Cardiac muscle cell (in vitro differentiated cells and primary cell): ENCODE data around the gene GALP. TPM values are rescaled to one million over a fixed set of nuclear protein-coding genes. Genes with fewer than 3 reads are reported as not detected.
"Not testable (repeated sequence)": the region's sequence is repeated elsewhere in the genome, so short reads cannot be mapped to it uniquely, and the experiment has no call there.

Source experiments
- DNase-seq, 2 donors: peaks; one replicate each; pipeline versions ENCODE4 v3.0.0 to v3.0.0-alpha.2; 2010 to 2017; ENCODE audit warnings: low read depth in 1 of 2, low spot score in 1 of 2
- H3K27ac ChIP-seq: fragments of 200-600 bp; sonication (generic); 2 replicates; pipeline ENCODE4 v1.5.1; 2016
- H3K27me3 ChIP-seq: fragments of 200-600 bp; sonication (generic); 2 replicates; pipeline ENCODE4 v1.6.0; 2016; ENCODE audit warnings: control low read depth
- H3K36me3 ChIP-seq: fragments of 200-600 bp; sonication (generic); 2 replicates; pipeline ENCODE4 v1.5.1; 2016; ENCODE audit warnings: control low read depth
- H3K4me1 ChIP-seq: fragments of 200-600 bp; sonication (generic); 2 replicates; pipeline ENCODE4 v1.8.1; 2017; ENCODE audit warnings: low read depth, mild to moderate bottlenecking, mixed run types
- H3K4me3 ChIP-seq: fragments of 200-600 bp; sonication (generic); 2 replicates; pipeline ENCODE4 v1.5.1; 2016; ENCODE audit warnings: mild to moderate bottlenecking
- H3K9me3 ChIP-seq: fragments of 200-600 bp; sonication (generic); 2 replicates; pipeline ENCODE4 v1.5.1; 2017; ENCODE audit warnings: low read depth, mild to moderate bottlenecking, control low read depth
- polyA plus RNA-seq: library from polyadenylated mRNA; unstranded; fragments of >200 nt; fragmentation: Nextera tagmentation; extraction: Ambion mirVana; gene quantifications from 2 replicates; pipeline ENCODE4 v1.2.1, GENCODE V29; 2016
- total RNA-seq: library from RNA; depleted of rRNA; stranded (reverse); fragments of >200 nt; gene quantifications from 2 replicates; pipeline ENCODE4 v1.2.3, GENCODE V29; 2016
- TF ChIP-seq, protein P1 (sequence below): IDR thresholded peaks from 2 replicates; pipeline ENCODE4 v1.5.1; 2012; ENCODE audit warnings: low read depth, mild to moderate bottlenecking, low read length

GALP gene
- total and polyA plus RNA-seq, 2 experiments from 2014 or later, result 0.21 TPM; not detected in 1

DNA sequence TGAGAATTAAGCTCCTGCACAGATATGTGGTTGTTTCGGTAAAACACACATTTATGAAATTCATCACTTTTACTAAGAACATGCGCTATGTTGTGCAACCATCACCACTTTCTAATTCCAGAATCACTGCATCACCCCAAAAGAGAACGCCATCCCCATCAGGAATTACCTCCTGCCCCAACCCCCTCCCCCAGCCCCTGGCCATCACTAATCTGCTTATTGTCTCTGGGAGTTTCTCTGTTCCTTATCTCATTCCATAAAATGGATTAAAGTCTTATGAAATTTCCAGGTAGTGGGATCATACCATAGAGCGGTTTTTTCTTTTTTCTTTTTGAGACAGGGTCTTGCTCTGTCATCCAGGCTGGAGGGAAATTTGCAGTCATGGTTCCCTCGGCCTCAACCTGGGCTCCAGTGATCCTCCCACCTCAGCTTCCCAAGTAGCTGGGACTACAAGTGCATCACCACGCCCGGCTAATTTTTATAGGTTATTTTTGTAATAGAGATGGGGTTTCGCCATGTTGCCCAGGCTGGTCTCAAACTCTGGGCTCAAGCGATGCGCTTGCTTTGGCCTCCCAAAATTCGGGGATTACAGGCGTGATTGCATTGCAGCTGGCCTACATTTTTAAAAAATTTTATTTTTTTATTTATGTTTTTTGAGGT is 18.3 kb downstream of the GALP start:
- Histone ChIP-seq H3K9me3 (no peaks in the 10 kb centered on the region), H3K4me3 (no peak overlapping the region), H3K27ac (no peak overlapping the region), H3K4me1 (no peaks in the 10 kb centered on the region), H3K36me3 (no peaks in the 10 kb centered on the region), H3K27me3 (no peaks in the 10 kb centered on the region)
- no peak for DNase-seq
- TF ChIP-seq, protein P1, sequence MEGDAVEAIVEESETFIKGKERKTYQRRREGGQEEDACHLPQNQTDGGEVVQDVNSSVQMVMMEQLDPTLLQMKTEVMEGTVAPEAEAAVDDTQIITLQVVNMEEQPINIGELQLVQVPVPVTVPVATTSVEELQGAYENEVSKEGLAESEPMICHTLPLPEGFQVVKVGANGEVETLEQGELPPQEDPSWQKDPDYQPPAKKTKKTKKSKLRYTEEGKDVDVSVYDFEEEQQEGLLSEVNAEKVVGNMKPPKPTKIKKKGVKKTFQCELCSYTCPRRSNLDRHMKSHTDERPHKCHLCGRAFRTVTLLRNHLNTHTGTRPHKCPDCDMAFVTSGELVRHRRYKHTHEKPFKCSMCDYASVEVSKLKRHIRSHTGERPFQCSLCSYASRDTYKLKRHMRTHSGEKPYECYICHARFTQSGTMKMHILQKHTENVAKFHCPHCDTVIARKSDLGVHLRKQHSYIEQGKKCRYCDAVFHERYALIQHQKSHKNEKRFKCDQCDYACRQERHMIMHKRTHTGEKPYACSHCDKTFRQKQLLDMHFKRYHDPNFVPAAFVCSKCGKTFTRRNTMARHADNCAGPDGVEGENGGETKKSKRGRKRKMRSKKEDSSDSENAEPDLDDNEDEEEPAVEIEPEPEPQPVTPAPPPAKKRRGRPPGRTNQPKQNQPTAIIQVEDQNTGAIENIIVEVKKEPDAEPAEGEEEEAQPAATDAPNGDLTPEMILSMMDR, result no peak

DNA sequence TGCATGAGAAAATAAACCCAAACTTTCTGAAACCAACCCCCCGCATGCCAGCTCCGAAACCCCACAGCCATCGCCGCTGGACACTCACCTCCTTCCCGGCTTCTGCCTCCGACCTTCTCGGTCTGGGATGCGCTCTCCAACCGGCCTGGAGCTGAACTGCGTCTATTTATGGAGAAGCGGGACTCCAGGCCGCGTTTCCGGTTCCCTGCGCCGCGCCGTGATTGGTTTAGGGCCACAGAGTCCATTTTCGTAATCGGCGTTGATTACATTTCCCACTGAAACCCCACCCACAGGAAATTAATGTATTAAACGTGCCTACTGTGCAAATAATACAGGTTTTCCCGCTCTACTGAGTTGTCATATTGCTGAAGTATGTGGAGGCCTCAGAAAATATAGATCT is 21.8 kb downstream of the GALP start, which contains the start of gene ZSCAN5B:
TSS of gene ZSCAN5B (minus strand) at position 138 of the 400 bp plus-strand sequence. CDS start 4,731 bp downstream, outside the sequence.
- not testable (repeated sequence) for H3K36me3 ChIP-seq, H3K27ac ChIP-seq, H3K9me3 ChIP-seq, H3K27me3 ChIP-seq, DNase-seq, H3K4me1 ChIP-seq, H3K4me3 ChIP-seq

DNA sequence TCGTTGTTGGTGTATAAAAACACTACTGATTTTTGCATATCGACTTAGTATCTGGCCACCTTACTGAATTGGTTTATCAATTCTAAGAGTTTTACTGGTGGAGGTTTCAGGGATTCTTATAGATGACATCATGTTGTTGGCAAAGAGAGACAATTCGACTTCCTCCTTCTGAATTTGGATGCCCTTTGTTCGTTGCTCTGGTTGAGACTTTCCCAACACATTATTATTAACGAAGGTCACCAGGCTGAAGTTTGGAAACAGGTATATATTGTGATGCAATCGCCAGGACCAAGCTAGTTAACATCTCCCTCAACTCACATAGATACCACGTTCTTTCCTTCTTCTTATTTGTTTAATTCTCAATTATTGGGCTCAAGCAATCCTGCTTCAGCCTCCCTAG is 23.9 kb downstream of the GALP start:
- Histone ChIP-seq H3K36me3 (no peaks in the 10 kb centered on the region), H3K27me3 (no peaks in the 10 kb centered on the region), H3K4me1 (no peaks in the 10 kb centered on the region), H3K9me3 (no peaks in the 10 kb centered on the region), H3K4me3 (no peak overlapping the region), H3K27ac (no peak overlapping the region)
- TF ChIP-seq, protein P1, result no peak
- DNase-seq, result no peak

DNA sequence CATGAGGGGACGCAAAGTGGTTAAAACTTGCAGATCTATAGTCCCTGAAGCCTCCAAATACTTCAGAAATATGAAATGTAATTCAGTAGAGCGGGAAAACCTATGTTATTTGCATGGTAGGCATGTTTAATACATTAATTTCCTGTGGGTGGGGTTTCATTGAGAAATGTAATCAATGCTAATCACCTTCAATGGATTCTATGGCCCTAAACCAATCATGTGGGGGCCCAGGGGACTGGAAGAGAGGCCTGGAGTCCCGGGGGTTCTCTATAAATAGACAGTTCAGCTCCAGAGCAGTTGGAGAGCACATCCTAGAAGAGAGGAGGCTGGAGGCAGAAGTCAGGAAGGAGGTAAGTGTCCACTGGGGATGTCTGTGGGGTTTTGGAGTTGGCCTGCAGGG is 26.2 kb downstream of the GALP start, which contains the start of gene ZSCAN5C:
TSS of gene ZSCAN5C (plus strand) at position 301 of the 400 bp plus-strand sequence. CDS start 3,641 bp downstream, outside the sequence.
- no peak within 1 kb of the TSS for H3K4me3 ChIP-seq
- DNase-seq, result no peak
- TF ChIP-seq, protein P1, result no peak
- no peak within 1 kb of the TSS for H3K27ac ChIP-seq
- H3K9me3 ChIP-seq, result no peaks in the 10 kb centered on the region
- no peaks in the 10 kb centered on the region for H3K36me3 ChIP-seq
- H3K27me3 ChIP-seq, result no peaks in the 10 kb centered on the region
- no peaks in the 10 kb centered on the region for H3K4me1 ChIP-seq

- DNase-seq, result not testable (repeated sequence)
Measured at GRCh38 chr19:56207581-56207980, 31.8 kb downstream of the GALP start.

GRCh38 chr19:56209091-56209490 is 33.3 kb downstream of the GALP start:
- no peak for DNase-seq
- H3K9me3 ChIP-seq, result no peaks in the 10 kb centered on the region
- no peak overlapping the region for H3K4me3 ChIP-seq
- no peaks in the 10 kb centered on the region for H3K36me3 ChIP-seq
- H3K27me3 ChIP-seq, result no peaks in the 10 kb centered on the region
- TF ChIP-seq, protein P1, result no peak
- H3K4me1 ChIP-seq, result no peaks in the 10 kb centered on the region
- no peak overlapping the region for H3K27ac ChIP-seq

More at GRCh38 chr19:56207581-56207980, 31.8 kb downstream of the GALP start:
- H3K27me3 ChIP-seq, H3K4me1 ChIP-seq, H3K4me3 ChIP-seq, H3K27ac ChIP-seq, H3K9me3 ChIP-seq, H3K36me3 ChIP-seq: not testable (repeated sequence)

DNA sequence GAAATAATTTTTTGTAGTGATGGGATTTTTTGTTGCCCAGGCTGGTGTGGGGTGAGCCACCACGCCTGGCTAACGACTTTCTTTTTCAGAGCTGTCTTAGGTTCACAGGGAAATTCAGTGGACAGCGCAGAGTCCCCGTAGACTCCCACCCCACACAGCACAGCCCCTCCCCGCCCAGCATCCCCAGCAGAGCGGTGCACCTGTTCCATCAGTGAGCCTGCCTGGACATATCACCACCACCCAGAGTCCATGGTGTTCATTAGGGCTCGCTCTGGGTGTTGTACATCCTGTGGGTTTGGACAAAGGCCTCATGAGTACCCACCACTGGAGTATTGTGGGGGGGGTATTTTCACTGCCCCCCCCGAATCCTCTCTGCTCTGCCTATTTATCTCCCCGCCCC is 34.2 kb downstream of the GALP start:
- H3K27me3 ChIP-seq, H3K4me1 ChIP-seq, H3K9me3 ChIP-seq, DNase-seq, H3K27ac ChIP-seq, H3K4me3 ChIP-seq, H3K36me3 ChIP-seq: not testable (repeated sequence)
